Gastroesophageal sphincter (tissue), 4 donors: ENCODE results near the gene BLTP2. TPM values are rescaled to one million over a fixed set of nuclear protein-coding genes. Genes with fewer than 3 reads are reported as not detected.

Experiments
- ATAC-seq: fragments of 150-250 bp; one replicate; pipeline ENCODE4 v1.9.1; 2016; ENCODE audit warnings: mild to moderate bottlenecking, moderate library complexity
- H3K27ac ChIP-seq, 4 donors: fragments of 200-600 bp; sonication (generic) in 3 of 4; 1 replicate in 3 of 4; 2 replicates in 1 of 4; pipeline ENCODE4 v1.5.1; 2016 to 2019
- H3K27me3 ChIP-seq: fragments of 200-600 bp; sonication (generic); one replicate; pipeline ENCODE4 v1.5.1; 2019
- H3K36me3 ChIP-seq, 2 donors: fragments of 200-600 bp; sonication (generic); one replicate each; pipeline ENCODE4 v1.5.1; 2019; ENCODE audit warnings: control low read depth in 1 of 2
- H3K4me1 ChIP-seq, 3 donors: fragments of 200-600 bp; sonication (generic); 1 replicate in 2 of 3; 2 replicates in 1 of 3; pipeline ENCODE4 v1.5.1; 2016 to 2019; ENCODE audit warnings: control low read depth in 2 of 3
- H3K4me3 ChIP-seq, 2 donors: fragments of 200-600 bp; sonication (generic); one replicate each; pipeline ENCODE4 v1.5.1; 2019; ENCODE audit warnings: mild to moderate bottlenecking in 1 of 2, moderate library complexity in 1 of 2
- H3K9me3 ChIP-seq, 3 donors: fragments of 200-600 bp; sonication (generic); one replicate each; pipeline ENCODE4 v1.5.1; 2017 to 2019; ENCODE audit warnings: control low read depth in 2 of 3
- EP300 ChIP-seq: sonication (generic); formaldehyde crosslinking; IDR thresholded peaks from one replicate; pipeline ENCODE4 v1.6.1; 2017; ENCODE audit warnings: antibody characterized with exemption, mild to moderate bottlenecking
- POLR2A ChIP-seq, 2 donors: fragments of 450-650 bp; IDR thresholded peaks; one replicate each; pipeline ENCODE4 v1.6.1; 2017; ENCODE audit warnings: antibody characterized with exemption in 2 of 2, mild to moderate bottlenecking in 2 of 2, moderate library complexity in 1 of 2
- POLR2AphosphoS5 ChIP-seq: sonication (generic); formaldehyde crosslinking; IDR thresholded peaks from one replicate; pipeline ENCODE4 v1.6.1; 2017; ENCODE audit warnings: antibody characterized with exemption
- WGBS, 2 donors: methylation state at CpG; one replicate each; pipeline ENCODE4 v1.1.5; 2018; ENCODE audit warnings: low coverage in 1 of 2; 5-methylcytosine and 5-hydroxymethylcytosine counted together
- total RNA-seq, 4 donors: library from RNA; depleted of rRNA; stranded (reverse); fragments of >200 nt; gene quantifications; one replicate each; pipeline ENCODE4 v1.1.0, GENCODE V29; 2016
- TF ChIP-seq, protein P1 (sequence below), 4 experiments: fragments of 200-600 bp in 2 of 4; fragments of 450-650 bp in 2 of 4; sonication (generic) in 1 of 4; IDR thresholded peaks; one replicate each; pipeline ENCODE4 v1.5.1; 2017 to 2019; ENCODE audit warnings: antibody characterized with exemption in 4 of 4, mild to moderate bottlenecking in 2 of 4, moderate library complexity in 2 of 4

BLTP2 gene
- 100 to 1,000 TPM in 3 of 4 donors, 10 to 100 TPM in 1; 97.5 to 116 (median 106) TPM for total RNA-seq

DNA sequence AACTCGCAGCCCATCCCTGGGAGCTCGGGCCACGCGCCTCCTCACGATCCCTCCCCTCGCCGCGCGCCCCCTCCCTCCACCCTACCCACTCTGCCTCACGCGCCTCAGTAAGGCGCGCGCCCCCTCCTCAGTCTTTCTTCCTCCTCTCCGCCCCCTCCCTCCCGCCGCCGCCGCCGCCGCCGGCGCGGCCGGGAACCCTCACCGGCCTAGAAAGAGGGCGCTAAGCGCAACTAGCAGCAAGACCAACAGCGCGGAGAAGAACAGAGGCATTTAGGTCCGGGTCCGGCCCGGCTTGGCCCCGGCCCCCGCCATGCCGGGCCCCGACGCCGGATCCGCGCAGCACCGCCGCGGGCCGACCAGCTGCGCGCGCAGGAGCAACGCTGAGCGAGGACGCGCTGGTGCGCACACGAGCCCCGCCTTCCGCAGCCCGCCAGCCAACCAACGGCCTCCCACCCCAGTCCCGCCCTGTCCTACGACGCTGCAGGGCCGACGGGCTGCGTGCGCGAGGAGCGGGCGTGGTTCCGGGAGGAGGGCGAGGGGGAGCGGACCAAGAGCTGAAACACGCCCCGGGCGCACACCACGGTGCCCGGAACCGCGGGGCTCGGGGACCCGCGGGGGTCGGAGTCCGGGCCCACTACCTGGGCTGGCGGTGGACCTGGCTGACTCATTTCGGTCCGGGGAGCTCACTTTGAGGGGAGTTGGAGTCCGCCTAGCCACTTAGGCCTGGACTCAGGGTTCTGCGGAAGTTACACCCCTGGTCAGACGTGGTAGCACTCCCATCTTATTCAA is at the start of gene BLTP2:
BLTP2 (minus strand) TSS at position 372 of the 789 bp plus-strand sequence; CDS start at position 270, 102 bp downstream.
- Histone ChIP-seq H3K36me3 (peaks cover 0 to 55% of the 10 kb centered on the region in 2 donors), H3K27me3 (no peaks in the 10 kb centered on the region), H3K27ac (peak within 1 kb of the TSS; percentile 87 to 98 (median 92)), H3K9me3 (no peaks in the 10 kb centered on the region), H3K4me3 (peak within 1 kb of the TSS; percentile 78 to 82), H3K4me1 (peaks cover 6 to 42% (median 8%) of the 10 kb centered on the region in 3 donors)
- ATAC-seq = peak; percentile 99
- TF ChIP-seq, protein P1, sequence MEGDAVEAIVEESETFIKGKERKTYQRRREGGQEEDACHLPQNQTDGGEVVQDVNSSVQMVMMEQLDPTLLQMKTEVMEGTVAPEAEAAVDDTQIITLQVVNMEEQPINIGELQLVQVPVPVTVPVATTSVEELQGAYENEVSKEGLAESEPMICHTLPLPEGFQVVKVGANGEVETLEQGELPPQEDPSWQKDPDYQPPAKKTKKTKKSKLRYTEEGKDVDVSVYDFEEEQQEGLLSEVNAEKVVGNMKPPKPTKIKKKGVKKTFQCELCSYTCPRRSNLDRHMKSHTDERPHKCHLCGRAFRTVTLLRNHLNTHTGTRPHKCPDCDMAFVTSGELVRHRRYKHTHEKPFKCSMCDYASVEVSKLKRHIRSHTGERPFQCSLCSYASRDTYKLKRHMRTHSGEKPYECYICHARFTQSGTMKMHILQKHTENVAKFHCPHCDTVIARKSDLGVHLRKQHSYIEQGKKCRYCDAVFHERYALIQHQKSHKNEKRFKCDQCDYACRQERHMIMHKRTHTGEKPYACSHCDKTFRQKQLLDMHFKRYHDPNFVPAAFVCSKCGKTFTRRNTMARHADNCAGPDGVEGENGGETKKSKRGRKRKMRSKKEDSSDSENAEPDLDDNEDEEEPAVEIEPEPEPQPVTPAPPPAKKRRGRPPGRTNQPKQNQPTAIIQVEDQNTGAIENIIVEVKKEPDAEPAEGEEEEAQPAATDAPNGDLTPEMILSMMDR (IDR thresholded peaks at IDR 0.05) = peak in 2 of 4 experiments; percentile 31 to 50
- no peak for TF ChIP-seq EP300
- peak; percentile 75 to 78 for TF ChIP-seq POLR2A (IDR thresholded peaks at IDR 0.05)
- TF ChIP-seq POLR2AphosphoS5 = peak; percentile 80
- 2% methylated on average over 14 of the region's 89 CpGs; no CpG with 5 or more reads in 1 of the 2 donors for WGBS, 2 donors

- WGBS, 2 donors = 100% methylated on average over 1 of the region's 1 CpG
- Histone ChIP-seq H3K27me3 (no peaks in the 10 kb centered on the region), H3K4me3 (no peak overlapping the region), H3K9me3 (no peaks in the 10 kb centered on the region), H3K27ac (no peak overlapping the region), H3K4me1 (no peaks in the 10 kb centered on the region), H3K36me3 (peaks cover 9 to 100% of the 10 kb centered on the region in 2 donors)
- TF ChIP-seq EP300 (no peak), POLR2A (IDR thresholded peaks at IDR 0.05) (no peak), POLR2AphosphoS5 (no peak)
- TF ChIP-seq, protein P1 (IDR thresholded peaks at IDR 0.05) = no peak
- no peak for ATAC-seq
Measured at GRCh38 chr17:28693869-28694268, 48.9 kb upstream of the BLTP2 start.

DNA sequence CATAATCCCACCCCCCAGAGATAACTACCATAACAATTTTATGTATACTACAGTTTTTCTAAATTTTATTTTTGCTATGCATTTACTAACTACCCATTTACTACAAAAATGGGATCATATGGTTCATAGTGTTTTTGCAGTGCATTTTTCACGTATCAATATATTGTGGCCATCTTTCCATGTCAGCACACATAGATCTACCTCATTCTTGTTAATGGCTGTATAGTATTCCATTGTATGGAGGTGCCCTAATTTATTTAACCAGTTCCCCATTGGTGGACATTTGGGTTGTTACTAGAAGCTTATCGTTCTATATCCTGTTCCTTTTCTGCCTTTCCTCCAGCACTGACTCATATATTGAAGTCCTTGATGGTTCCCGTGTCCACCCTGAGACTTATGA is 44.1 kb upstream of the BLTP2 start:
- no peak overlapping the region for H3K4me3 ChIP-seq
- H3K27me3 ChIP-seq = no peaks in the 10 kb centered on the region
- H3K9me3 ChIP-seq = no peaks in the 10 kb centered on the region
- WGBS, 2 donors = 93 to 100% methylated on average over 2 to 3 of the region's 3 CpGs
- H3K27ac ChIP-seq = no peak overlapping the region
- no peak for TF ChIP-seq POLR2A (IDR thresholded peaks at IDR 0.05)
- TF ChIP-seq, protein P1 (IDR thresholded peaks at IDR 0.05) = no peak
- TF ChIP-seq EP300 = no peak
- TF ChIP-seq POLR2AphosphoS5 = no peak
- H3K4me1 ChIP-seq = no peaks in the 10 kb centered on the region
- no peak for ATAC-seq
- H3K36me3 ChIP-seq = peaks cover 9 to 100% of the 10 kb centered on the region in 2 donors

DNA sequence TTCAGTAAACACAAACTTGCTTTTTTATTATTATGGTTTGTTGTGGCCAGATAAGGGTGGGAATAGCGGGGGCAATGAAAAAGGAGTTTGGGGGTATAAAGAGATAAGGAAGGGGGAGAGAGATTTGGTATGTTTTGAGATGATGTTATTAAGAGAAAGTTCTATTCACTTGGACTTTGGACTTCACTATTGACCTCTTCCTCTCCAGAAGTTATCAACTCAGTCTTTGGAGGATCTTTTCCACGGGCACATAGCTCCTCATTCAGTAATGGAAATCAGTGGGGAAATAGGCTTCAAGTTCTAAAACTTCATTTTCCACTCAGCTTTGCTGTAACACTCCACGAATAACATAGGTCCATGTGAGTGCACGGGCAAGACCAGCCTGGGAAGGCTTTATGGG is 43.5 kb upstream of the BLTP2 start:
- H3K27me3 ChIP-seq = no peaks in the 10 kb centered on the region
- no peak for ATAC-seq
- TF ChIP-seq, protein P1 (IDR thresholded peaks at IDR 0.05) = no peak
- TF ChIP-seq EP300 = no peak
- TF ChIP-seq POLR2AphosphoS5 = no peak
- no peak for TF ChIP-seq POLR2A (IDR thresholded peaks at IDR 0.05)
- H3K36me3 ChIP-seq = peaks cover 9 to 100% of the 10 kb centered on the region in 2 donors
- 93 to 97% methylated on average over 4 of the region's 4 CpGs for WGBS, 2 donors
- H3K9me3 ChIP-seq = no peaks in the 10 kb centered on the region
- no peak overlapping the region for H3K4me3 ChIP-seq
- no peaks in the 10 kb centered on the region for H3K4me1 ChIP-seq
- no peak overlapping the region for H3K27ac ChIP-seq

DNA sequence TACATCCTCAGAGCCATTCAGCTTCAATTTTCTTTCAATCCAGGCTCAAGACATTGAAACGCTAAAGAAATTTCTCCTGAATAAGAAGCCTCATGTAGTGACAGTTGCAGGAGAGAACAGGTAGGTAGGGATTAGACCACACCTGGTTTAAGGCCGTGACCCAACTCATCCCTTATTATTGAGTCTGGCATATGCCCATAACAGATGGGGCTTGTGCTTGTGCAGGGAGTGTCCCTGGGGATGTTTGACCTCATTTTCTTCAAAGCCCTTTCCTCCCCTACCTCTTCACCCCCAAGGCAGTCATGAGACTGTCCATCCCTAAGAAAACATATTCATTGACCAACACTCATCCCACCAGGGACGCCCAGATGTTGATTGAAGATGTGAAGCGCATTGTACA is 41.3 kb upstream of the BLTP2 start:
- no peak for ATAC-seq
- Histone ChIP-seq H3K4me1 (no peaks in the 10 kb centered on the region), H3K27ac (no peak overlapping the region), H3K36me3 (peaks cover 9 to 100% of the 10 kb centered on the region in 2 donors), H3K4me3 (no peak overlapping the region), H3K27me3 (no peaks in the 10 kb centered on the region), H3K9me3 (no peaks in the 10 kb centered on the region)
- 80 to 84% methylated on average over 2 to 3 of the region's 4 CpGs for WGBS, 2 donors
- no peak for TF ChIP-seq EP300
